H1 (cell line): Measurements from ENCODE around the gene TEX11. TPM values are rescaled to one million over a fixed set of nuclear protein-coding genes. Genes with fewer than 3 reads are reported as not detected.

Source experiments
- HDAC2 ChIP-seq, 2 experiments: fragments of 300-600 bp in 1 of 2; sonication (generic) in 1 of 2; IDR thresholded peaks; 2 replicates each; pipeline ENCODE4 v1.6.1; 2011 to 2012; ENCODE audit warnings: low read depth in 2 of 2, low read length in 2 of 2, mild to moderate bottlenecking in 2 of 2, moderate library complexity in 2 of 2, borderline replicate concordance in 1 of 2, inconsistent platforms in 1 of 2
- KDM1A ChIP-seq: fragments of 200-600, 300-600 bp; sonication (generic); IDR thresholded peaks from 2 replicates; pipeline ENCODE4 v1.7.1; 2016; ENCODE audit warnings: mild to moderate bottlenecking, low read length, borderline replicate concordance
- TAF7 ChIP-seq: optimal IDR thresholded peaks from 2 replicates; pipeline ENCODE3; 2011; ENCODE audit warnings: low read depth, mild to moderate bottlenecking, inconsistent platforms, low read length, moderate library complexity, borderline replicate concordance
- polyA plus RNA-seq, 7 experiments: library from polyadenylated mRNA; depleted of rRNA in 3 of 7; stranded (reverse) in 5 of 7; unstranded in 2 of 7; fragments of >200 nt in 5 of 7; fragments of 200-250 nt in 2 of 7; gene quantifications; 1 replicate in 5 of 7; 2 replicates in 1 of 7; 4 replicates in 1 of 7; pipeline versions ENCODE4 v1.2.1 to v1.2.3, GENCODE V29; 2011 to 2013; ENCODE audit warnings: missing spikeins in 2 of 7, mixed read lengths in 2 of 7
- total RNA-seq: library from RNA; stranded (reverse); fragmentation: NEBNext Ultra II Directional; extraction: Animal tissue kit (Norgen Biotek cat#: 25700); gene quantifications from 2 replicates; pipeline ENCODE4 v1.2.1, GENCODE V29; 2021
- TF ChIP-seq, protein P1 (sequence below): IDR thresholded peaks from 2 replicates; pipeline ENCODE4 v1.6.1; 2012; ENCODE audit warnings: inconsistent platforms

TEX11 gene
- total and polyA plus RNA-seq, 2 of the 8 experiments (the other 6 are each of a cell fraction or from before 2014, with no cell fraction given) = 0.11 to 0.74 TPM

DNA sequence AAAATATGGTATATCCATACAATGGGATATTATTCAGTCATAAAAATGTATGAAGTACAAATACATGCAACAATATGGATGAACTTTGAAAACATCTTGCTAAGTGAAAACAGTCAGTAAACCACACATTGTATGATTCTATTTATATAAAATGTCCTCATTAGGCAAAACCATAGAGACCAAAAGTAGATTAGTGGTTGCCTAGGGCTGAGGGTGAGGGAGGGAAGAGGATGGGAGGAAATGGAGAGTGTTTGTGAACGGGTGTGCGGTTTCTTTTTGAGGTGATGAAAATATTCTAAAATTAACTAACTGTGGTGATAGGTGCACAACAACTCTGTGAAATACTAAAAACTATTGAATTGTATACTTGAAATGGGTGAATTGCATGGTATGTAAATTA, 29.6 kb downstream of the TEX11 start (continued):
- TF ChIP-seq HDAC2 (IDR thresholded peaks at IDR 0.05; ENCODE audit: borderline replicate concordance in 1 of 2, low read depth in 2 of 2, low read length in 2 of 2) = no peak
- no peak for TF ChIP-seq KDM1A
- TF ChIP-seq TAF7 = no peak
- TF ChIP-seq, protein P1, sequence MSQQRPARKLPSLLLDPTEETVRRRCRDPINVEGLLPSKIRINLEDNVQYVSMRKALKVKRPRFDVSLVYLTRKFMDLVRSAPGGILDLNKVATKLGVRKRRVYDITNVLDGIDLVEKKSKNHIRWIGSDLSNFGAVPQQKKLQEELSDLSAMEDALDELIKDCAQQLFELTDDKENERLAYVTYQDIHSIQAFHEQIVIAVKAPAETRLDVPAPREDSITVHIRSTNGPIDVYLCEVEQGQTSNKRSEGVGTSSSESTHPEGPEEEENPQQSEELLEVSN = no peak
